K562 (cell line): ENCODE measurements around the gene LCMT2. TPM values are rescaled to one million over a fixed set of nuclear protein-coding genes. Genes with fewer than 3 reads are reported as not detected.
A peak's percentile ranks its signal among the peaks of the same experiment; 100 is the strongest.

Experiments used
- ATF2 ChIP-seq: sonication (generic); formaldehyde crosslinking; IDR thresholded peaks from 2 replicates; pipeline ENCODE4 v1.8.1; 2022; ENCODE audit warnings: missing genetic modification reagents
- ATF6 ChIP-seq: sonication (generic); formaldehyde crosslinking; IDR thresholded peaks from 2 replicates; pipeline ENCODE4 v1.4.0; 2020; ENCODE audit warnings: mild to moderate bottlenecking, missing genetic modification reagents
- BHLHE40 ChIP-seq: IDR thresholded peaks from 2 replicates; pipeline ENCODE4 v1.6.1; 2011; ENCODE audit warnings: low read length, improper control_type of control experiment
- EP400 ChIP-seq: fragments of 450-650 bp; IDR thresholded peaks from 2 replicates; pipeline ENCODE4 v1.6.1; 2017; ENCODE audit warnings: antibody characterized with exemption, mild to moderate bottlenecking, moderate library complexity
- HEY1 ChIP-seq: fragments of 250-450 bp; sonication (Bioruptor Pico); IDR thresholded peaks from 2 replicates; pipeline ENCODE4 v1.5.0; 2020; ENCODE audit warnings: mild to moderate bottlenecking, moderate library complexity, borderline replicate concordance
- KAT7 ChIP-seq: sonication (generic); formaldehyde crosslinking; IDR thresholded peaks from 2 replicates; pipeline ENCODE4 v1.8.0; 2022; ENCODE audit warnings: missing genetic modification reagents, mild to moderate bottlenecking, borderline replicate concordance
- MED1 ChIP-seq: sonication (generic); formaldehyde crosslinking; IDR thresholded peaks from 2 replicates; pipeline ENCODE4 v1.8.1; 2023; ENCODE audit warnings: missing genetic modification reagents, borderline replicate concordance
- NR1H2 ChIP-seq: sonication (generic); formaldehyde crosslinking; IDR thresholded peaks from 2 replicates; pipeline ENCODE4 v1.4.0; 2020; ENCODE audit warnings: mild to moderate bottlenecking, missing genetic modification reagents
- TAF15 ChIP-seq: fragments of 200-400 bp; formaldehyde crosslinking; IDR thresholded peaks from 2 replicates; pipeline ENCODE4 v1.6.1; 2017; ENCODE audit warnings: mild to moderate bottlenecking, low read depth, low read length, moderate library complexity
- TFAM ChIP-seq: fragments of 250-450 bp; sonication (Bioruptor Pico); conservative IDR thresholded peaks from 2 replicates; pipeline ENCODE4 v1.5.0; 2021; ENCODE audit warnings: mild to moderate bottlenecking, moderate library complexity
- UBTF ChIP-seq, 2 experiments: IDR thresholded peaks; 2 replicates each; pipeline ENCODE4 v1.6.1; 2012; ENCODE audit warnings: improper control_type of control experiment in 2 of 2, low read depth in 2 of 2, low read length in 2 of 2, borderline replicate concordance in 1 of 2
- USF1 ChIP-seq: sonication (generic); formaldehyde crosslinking; IDR thresholded peaks from 2 replicates; pipeline ENCODE4 v1.9.0; 2022; ENCODE audit warnings: mild to moderate bottlenecking, missing genetic modification reagents
- USF2 ChIP-seq: sonication (generic); formaldehyde crosslinking; IDR thresholded peaks from 2 replicates; pipeline ENCODE4 v1.5.0; 2020; ENCODE audit warnings: missing genetic modification reagents
- ZBTB1 ChIP-seq: sonication (generic); formaldehyde crosslinking; IDR thresholded peaks from 2 replicates; pipeline ENCODE4 v1.8.1; 2023; ENCODE audit warnings: missing genetic modification reagents, low read depth, mild to moderate bottlenecking, borderline replicate concordance
- ZNF165 ChIP-seq: fragments of 250-450 bp; sonication (Bioruptor Pico); IDR thresholded peaks from 2 replicates; pipeline ENCODE4 v1.4.0; 2020; ENCODE audit warnings: borderline replicate concordance
- ZNF224 ChIP-seq: sonication (generic); formaldehyde crosslinking; IDR thresholded peaks from 2 replicates; pipeline ENCODE4 v1.8.0; 2022; ENCODE audit warnings: mild to moderate bottlenecking, missing genetic modification reagents
- polyA plus RNA-seq, 8 experiments: library from polyadenylated mRNA; depleted of rRNA in 4 of 8; stranded (reverse) in 5 of 8; unstranded in 3 of 8; fragments of >200 nt; fragmentation: Nextera tagmentation in 2 of 8; fragmentation: Illumina TruSeq in 1 of 8; extraction: Ambion mirVana in 2 of 8; extraction: Trizol in 1 of 8; gene quantifications; 2 replicates each; pipeline versions ENCODE4 v1.2.1 to v1.2.3, GENCODE V29; 2011 to 2014; ENCODE audit warnings: inconsistent platforms in 1 of 8, missing spikeins in 1 of 8
- total RNA-seq, 7 experiments: library from RNA; depleted of rRNA in 6 of 7; stranded (reverse); fragments of >200 nt in 6 of 7; fragmentation: Illumina TruSeq in 2 of 7; extraction: Trizol in 2 of 7; gene quantifications; 2 replicates each; pipeline versions ENCODE4 v1.2.1 to v1.2.3, GENCODE V29; 2011 to 2021; ENCODE audit warnings: low replicate concordance in 1 of 7

Gene LCMT2
- total and polyA plus RNA-seq, 9 of the 15 experiments (the other 6 are each of a cell fraction or from before 2014, with no cell fraction given) = 2.5 to 22.3 (median 15.2) TPM

- TF ChIP-seq ZNF165 (CRISPR knock-in tag) (no peak), KAT7 (CRISPR knock-in tag) (0 out of 2 replicates have a peak, but pooled peaks have one; percentile 85), EP400 (no peak), HEY1 (no peak), MED1 (CRISPR knock-in tag) (no peak), USF2 (CRISPR knock-in tag) (no peak), USF1 (CRISPR knock-in tag) (no peak), NR1H2 (CRISPR knock-in tag) (0 out of 2 replicates have a peak, but pooled peaks have one; percentile 4), BHLHE40 (no peak), TFAM (CRISPR knock-in tag) (no peak), ZNF224 (CRISPR knock-in tag) (no peak), UBTF (IDR thresholded peaks at IDR 0.05; ENCODE audit: borderline replicate concordance in 1 of 2, low read depth in 2 of 2, low read length in 2 of 2) (0 out of 4 replicates have a peak, but pooled peaks of 1 of the 2 experiments have one; percentile 29), ZBTB1 (CRISPR knock-in tag) (no peak), ATF6 (CRISPR knock-in tag) (no peak), ATF2 (CRISPR knock-in tag) (no peak), TAF15 (no peak)
Observed at GRCh38 chr15:43329217-43329959, 985 bp downstream of the LCMT2 start (continued).
